Hepatocyte (in vitro differentiated cells): ENCODE data around the gene TMEM259. TPM values are rescaled to one million over a fixed set of nuclear protein-coding genes. Genes with fewer than 3 reads are reported as not detected.

ENCODE experiments used
- DNase-seq: peaks from one replicate; pipeline ENCODE4 v3.0.0-alpha.2; 2016; ENCODE audit warnings: low spot score
- H2AFZ ChIP-seq: fragments of 200-600 bp; sonication (generic); 2 replicates; pipeline ENCODE4 v1.6.0; 2016; ENCODE audit warnings: antibody characterized with exemption, mild to moderate bottlenecking
- H3K27ac ChIP-seq: fragments of 200-600 bp; sonication (generic); 2 replicates; pipeline ENCODE4 v1.5.1; 2016; ENCODE audit warnings: mild to moderate bottlenecking
- H3K27me3 ChIP-seq: fragments of 200-600 bp; sonication (generic); 2 replicates; pipeline ENCODE4 v1.6.1; 2016
- H3K36me3 ChIP-seq: fragments of 200-600 bp; sonication (generic); replicated peaks from 2 replicates; pipeline ENCODE4 v1.5.1; 2016; ENCODE audit warnings: low read depth; ENCODE audit not compliant: insufficient read depth
- H3K4me1 ChIP-seq: fragments of 200-600 bp; sonication (generic); 2 replicates; pipeline ENCODE4 v1.5.1; 2016; ENCODE audit warnings: mild to moderate bottlenecking, moderate library complexity; ENCODE audit not compliant: insufficient read depth
- H3K4me2 ChIP-seq: fragments of 200-600 bp; sonication (generic); 2 replicates; pipeline ENCODE4 v1.6.0; 2016
- H3K4me3 ChIP-seq: fragments of 200-600 bp; sonication (generic); 2 replicates; pipeline ENCODE4 v1.5.1; 2016; ENCODE audit warnings: mild to moderate bottlenecking
- H3K79me2 ChIP-seq: fragments of 200-600 bp; sonication (generic); 2 replicates; pipeline ENCODE4 v1.6.0; 2017; ENCODE audit warnings: mild to moderate bottlenecking
- H3K9me2 ChIP-seq: fragments of 200-600 bp; sonication (generic); replicated peaks from 2 replicates; pipeline ENCODE4 v1.6.0; 2017; ENCODE audit warnings: mild to moderate bottlenecking; ENCODE audit not compliant: insufficient read depth
- H3K9me3 ChIP-seq: fragments of 200-600 bp; sonication (generic); 2 replicates; pipeline ENCODE4 v1.5.1; 2016; ENCODE audit warnings: low read depth, mild to moderate bottlenecking
- H4K20me1 ChIP-seq: fragments of 200-600 bp; sonication (generic); 2 replicates; pipeline ENCODE4 v1.6.0; 2016; ENCODE audit warnings: mild to moderate bottlenecking; ENCODE audit not compliant: insufficient read depth, poor library complexity, severe bottlenecking
- CTCF ChIP-seq: fragments of 200-600 bp; sonication (generic); IDR thresholded peaks from 2 replicates; pipeline ENCODE4 v1.5.1; 2016; ENCODE audit warnings: antibody characterized with exemption, mild to moderate bottlenecking; ENCODE audit not compliant: poor library complexity
- EZH2 ChIP-seq: fragments of 200-600 bp; sonication (generic); IDR thresholded peaks from 2 replicates; pipeline ENCODE4 v1.6.1; 2016; ENCODE audit warnings: antibody characterized with exemption, mild to moderate bottlenecking, borderline replicate concordance
- EZH2phosphoT487 ChIP-seq: fragments of 200-600 bp; sonication (generic); IDR thresholded peaks from one replicate; pipeline ENCODE4 v1.6.1; 2018; ENCODE audit warnings: antibody characterized with exemption, mild to moderate bottlenecking, low read depth, moderate library complexity; ENCODE audit not compliant: unreplicated experiment, severe bottlenecking
- WGBS: methylation state at CpG from one replicate; pipeline ENCODE4 v1.1.6; 2016; ENCODE audit warnings: low lambda C conversion rate; ENCODE audit errors: missing lambda C conversion rate; 5-methylcytosine and 5-hydroxymethylcytosine counted together
- polyA plus RNA-seq: library from polyadenylated mRNA; unstranded; fragments of >200 nt; fragmentation: Nextera tagmentation; extraction: Ambion mirVana; gene quantifications from 2 replicates; pipeline ENCODE4 v1.2.1, GENCODE V29; 2016
- total RNA-seq: library from RNA; depleted of rRNA; stranded (reverse); fragments of >200 nt; gene quantifications from 2 replicates; pipeline ENCODE4 v1.2.3, GENCODE V29; 2014

TMEM259 gene
- total and polyA plus RNA-seq, 2 experiments from 2014 or later = 169 to 311 TPM

- Histone ChIP-seq H3K79me2 (peaks cover 61% of the 10 kb centered on the region), H3K4me2 (no peak overlapping the region), H3K4me1 (peaks cover 37% of the 10 kb centered on the region), H3K9me3 (no peaks in the 10 kb centered on the region), H4K20me1 (peaks cover 53% of the 10 kb centered on the region), H3K36me3 (no peaks in the 10 kb centered on the region), H3K4me3 (no peak overlapping the region), H2AFZ (no peak overlapping the region), H3K9me2 (no peaks in the 10 kb centered on the region), H3K27ac (no peak overlapping the region), H3K27me3 (no peaks in the 10 kb centered on the region)
- 97% methylated on average over 39 of the region's 49 CpGs for WGBS
- TF ChIP-seq EZH2phosphoT487 = no peak
- no peak for TF ChIP-seq EZH2
- TF ChIP-seq CTCF = no peak
- DNase-seq = no peak
Observed at GRCh38 chr19:1014161-1015060, 6.5 kb downstream of the TMEM259 start.

- Histone ChIP-seq H3K79me2 (peaks cover 49% of the 10 kb centered on the region), H3K9me2 (no peaks in the 10 kb centered on the region), H3K4me2 (no peak overlapping the region), H3K9me3 (no peaks in the 10 kb centered on the region), H3K36me3 (no peaks in the 10 kb centered on the region), H2AFZ (no peak overlapping the region), H3K4me1 (peaks cover 25% of the 10 kb centered on the region), H3K27me3 (no peaks in the 10 kb centered on the region), H4K20me1 (peaks cover 41% of the 10 kb centered on the region), H3K4me3 (no peak overlapping the region), H3K27ac (no peak overlapping the region)
- DNase-seq = no peak
- TF ChIP-seq EZH2phosphoT487 = no peak
- TF ChIP-seq EZH2 = no peak
- no peak for TF ChIP-seq CTCF
- WGBS = 90% methylated on average over 8 of the region's 10 CpGs
Observed at GRCh38 chr19:1013218-1013617, 7.7 kb downstream of the TMEM259 start.

- Histone ChIP-seq H3K27ac (no peak overlapping the region), H2AFZ (no peak overlapping the region), H3K9me2 (no peaks in the 10 kb centered on the region), H3K4me2 (no peak overlapping the region), H3K9me3 (no peaks in the 10 kb centered on the region), H3K4me3 (no peak overlapping the region), H3K4me1 (peaks cover 17% of the 10 kb centered on the region), H3K79me2 (peaks cover 40% of the 10 kb centered on the region), H3K36me3 (no peaks in the 10 kb centered on the region), H4K20me1 (peaks cover 32% of the 10 kb centered on the region), H3K27me3 (no peaks in the 10 kb centered on the region)
- WGBS = 98% methylated on average over 16 of the region's 18 CpGs
- no peak for DNase-seq
- TF ChIP-seq CTCF = no peak
- TF ChIP-seq EZH2phosphoT487 = no peak
- TF ChIP-seq EZH2 = no peak
Observed at GRCh38 chr19:1012334-1012733, 8.6 kb downstream of the TMEM259 start.
